GM18507 (cell line): ENCODE measurements around the gene OGFOD1.
"Not testable (repeated sequence)": the region's sequence is repeated elsewhere in the genome, so short reads cannot be mapped to it uniquely, and the experiment has no call there.

Experiments used
- DNase-seq: peaks from one replicate; pipeline ENCODE4 v3.0.0; 2011; ENCODE audit warnings: low read depth; ENCODE audit not compliant: insufficient read length; ENCODE audit errors: extremely low spot score
- FAIRE-seq: peaks from 2 replicates; lab custom pipeline; 2011; peaks lifted over from hg19 to GRCh38; lab: Jason Lieb, UNC

OGFOD1 gene

DNA sequence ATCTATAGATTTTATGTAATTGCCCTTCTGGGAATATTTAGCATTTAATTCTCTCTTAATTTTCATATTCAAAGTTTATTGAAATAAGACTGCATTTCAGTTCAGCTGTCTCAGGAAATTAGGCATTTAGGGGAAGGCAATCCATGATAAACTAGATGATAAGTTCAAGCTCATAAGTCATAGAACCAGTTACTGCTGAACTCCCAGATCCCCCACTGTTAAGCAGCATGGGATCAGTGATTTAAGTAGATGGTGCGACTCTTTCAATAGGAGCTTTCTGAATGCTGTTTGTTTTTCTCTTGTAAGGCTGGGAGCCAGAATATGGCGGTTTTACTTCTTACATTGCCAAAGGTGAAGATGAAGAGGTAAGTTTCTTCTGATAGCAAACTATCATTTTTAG, 23.8 kb downstream of the OGFOD1 start:
- DNase-seq (no peak), FAIRE-seq (no peak)

GRCh38 chr16:56477096-56477878, 25.9 kb downstream of the OGFOD1 start:
- DNase-seq (no peak), FAIRE-seq (no peak)

DNA sequence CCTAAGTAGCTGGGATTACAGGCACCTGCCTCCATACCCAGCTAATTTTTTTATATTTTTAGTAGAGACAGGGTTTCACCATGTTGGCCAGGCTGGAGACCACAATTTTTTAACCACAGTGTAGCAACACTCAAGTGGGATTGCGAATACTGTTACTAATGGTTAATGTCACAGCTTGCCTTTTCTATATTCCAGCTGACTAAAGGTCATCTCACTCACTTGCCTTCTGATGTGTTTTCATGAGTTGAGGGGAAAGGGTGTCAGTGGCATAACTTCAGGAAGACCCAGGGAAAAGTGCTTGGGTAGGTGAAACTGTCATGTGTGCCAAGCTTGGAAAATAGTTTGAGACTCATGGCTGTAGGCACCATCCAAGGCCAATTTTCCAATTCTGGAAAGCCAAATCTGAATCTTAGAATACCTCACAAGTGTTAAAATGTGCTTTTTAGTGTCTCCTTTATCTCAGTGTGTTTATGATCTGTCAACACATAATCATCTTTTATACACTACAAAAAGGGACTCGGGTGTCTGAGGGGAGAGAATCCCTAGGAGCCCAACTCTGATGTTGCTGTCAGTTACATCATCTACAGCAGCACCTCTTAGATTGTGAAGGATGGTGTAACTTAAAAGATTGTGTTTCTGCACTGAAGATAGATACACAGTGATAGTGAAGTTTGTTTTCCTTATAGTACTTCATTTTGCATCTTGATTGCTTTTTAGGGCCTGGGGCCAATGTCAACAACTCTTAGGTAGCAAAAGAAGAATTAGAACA, 27.1 kb downstream of the OGFOD1 start:
- DNase-seq (no peak), FAIRE-seq (no peak)

DNA sequence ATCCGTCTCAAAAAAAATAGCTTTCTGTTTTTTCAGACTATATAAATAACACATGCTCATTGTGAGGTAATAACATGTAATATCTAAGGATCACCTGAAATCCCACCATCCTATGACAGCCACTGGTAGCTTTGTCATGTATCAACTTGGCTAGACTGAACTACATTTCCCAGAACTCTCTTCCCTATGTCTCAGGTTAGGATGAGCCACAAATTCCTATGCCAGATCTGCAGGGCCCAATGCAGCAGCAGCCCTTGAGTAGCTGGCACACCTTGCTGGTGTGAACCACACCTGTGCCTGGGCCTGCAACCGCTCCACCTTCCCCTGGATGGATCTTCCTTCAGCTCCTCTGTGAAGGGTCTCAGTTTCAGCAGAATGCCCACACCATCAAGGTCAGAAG, 28.1 kb downstream of the OGFOD1 start:
- no peak for FAIRE-seq
- no peak for DNase-seq

- no peak for DNase-seq
- FAIRE-seq = no peak
These were observed 29.6 kb downstream of the OGFOD1 start for GRCh38 chr16:56480776-56481467.

GRCh38 chr16:56481468-56482122, 30.2 kb downstream of the OGFOD1 start:
- DNase-seq = no peak
- no peak for FAIRE-seq

DNA sequence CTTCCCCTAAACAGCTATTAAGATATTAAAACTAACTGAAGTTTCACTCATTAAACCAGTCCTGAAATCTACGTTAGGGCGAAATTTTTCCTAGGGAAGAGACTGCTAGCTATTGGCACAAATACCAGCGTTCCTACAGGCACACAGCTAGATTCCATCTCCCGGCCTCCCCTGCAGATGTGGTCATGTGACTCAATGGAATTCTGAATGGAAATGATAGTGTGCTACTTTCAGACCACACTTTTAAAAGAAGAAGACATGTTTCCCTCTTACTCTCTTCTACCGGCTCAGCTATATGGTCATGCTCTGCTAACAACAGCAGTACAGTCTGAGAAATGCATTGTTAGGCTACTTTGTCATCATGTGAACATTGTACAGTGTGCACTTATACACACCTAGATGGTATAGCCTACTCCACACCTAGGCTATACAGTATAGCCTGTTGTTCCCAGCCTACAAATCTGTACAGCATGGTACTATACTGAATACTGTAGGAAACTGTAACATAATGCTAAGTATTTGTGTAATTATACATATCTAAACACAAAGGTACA, 31.4 kb downstream of the OGFOD1 start:
- FAIRE-seq (no peak), DNase-seq (no peak)

GRCh38 chr16:56483394-56483793, 32.0 kb downstream of the OGFOD1 start:
- FAIRE-seq (no peak), DNase-seq (no peak)

- FAIRE-seq (no peak), DNase-seq (no peak)
These were observed 36.7 kb downstream of the OGFOD1 start for GRCh38 chr16:56488035-56488434.

- not testable (repeated sequence) for DNase-seq
These were observed 37.5 kb downstream of the OGFOD1 start for GRCh38 chr16:56488868-56489267.

DNA sequence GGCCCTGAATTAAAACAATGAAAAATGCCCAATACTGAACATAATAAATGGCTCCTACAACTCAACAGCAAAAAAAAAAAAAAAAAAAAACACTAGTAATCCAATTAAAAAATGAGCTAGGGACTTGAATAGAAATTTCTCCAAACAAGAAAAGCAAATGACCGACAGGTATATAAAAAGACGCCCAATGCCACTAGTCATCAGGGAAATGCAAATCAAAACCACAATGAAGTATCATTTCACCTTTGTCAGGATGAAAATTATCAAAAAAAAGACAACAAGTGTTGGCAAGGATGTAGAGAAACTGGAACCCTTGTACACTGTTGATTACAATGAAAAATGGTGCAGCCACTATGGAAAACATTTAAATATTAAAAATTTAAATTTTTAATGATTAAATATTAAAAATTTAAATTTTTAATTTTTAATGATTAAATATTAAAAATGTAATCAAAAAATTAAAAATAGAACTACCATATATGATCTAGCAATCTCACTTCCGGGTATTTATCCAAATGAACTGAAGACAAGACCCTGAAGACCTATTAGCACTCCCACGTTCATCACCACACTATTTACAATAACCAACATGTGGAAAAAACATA, 40.4 kb downstream of the OGFOD1 start:
- FAIRE-seq = peak; percentile 26
- DNase-seq = no peak

More at GRCh38 chr16:56488868-56489267, 37.5 kb downstream of the OGFOD1 start:
- FAIRE-seq = not testable (repeated sequence)

GRCh38 chr16:56493126-56493525, 41.8 kb downstream of the OGFOD1 start:
- no peak for FAIRE-seq
- DNase-seq = no peak

GRCh38 chr16:56493815-56494214, 42.5 kb downstream of the OGFOD1 start:
- DNase-seq (no peak), FAIRE-seq (no peak)

- FAIRE-seq (no peak), DNase-seq (no peak)
These were observed 53.8 kb downstream of the OGFOD1 start for GRCh38 chr16:56505181-56505580.

DNA sequence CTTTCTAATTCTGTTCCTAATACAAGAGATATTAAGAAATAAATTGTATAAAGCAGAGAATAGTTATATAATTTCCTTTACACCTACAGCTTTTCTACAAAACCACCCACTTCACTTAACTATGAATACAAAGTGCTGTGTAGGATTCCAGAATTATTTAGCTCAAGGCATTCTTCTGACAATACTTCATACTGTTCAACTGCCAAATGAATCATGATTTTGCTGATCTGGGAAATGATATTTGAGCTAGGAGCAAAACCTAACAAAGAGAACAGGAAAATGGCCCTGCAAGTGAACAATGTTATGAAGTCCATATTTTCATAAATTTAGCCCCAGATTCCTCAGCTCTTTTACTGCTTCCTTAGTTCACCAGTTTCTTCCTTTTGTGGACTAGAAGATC, 55.6 kb downstream of the OGFOD1 start:
- FAIRE-seq = no peak
- no peak for DNase-seq

GRCh38 chr16:56510544-56510943, 59.2 kb downstream of the OGFOD1 start:
- no peak for FAIRE-seq
- no peak for DNase-seq

GRCh38 chr16:56512025-56512424, 60.7 kb downstream of the OGFOD1 start:
- no peak for FAIRE-seq
- no peak for DNase-seq

DNA sequence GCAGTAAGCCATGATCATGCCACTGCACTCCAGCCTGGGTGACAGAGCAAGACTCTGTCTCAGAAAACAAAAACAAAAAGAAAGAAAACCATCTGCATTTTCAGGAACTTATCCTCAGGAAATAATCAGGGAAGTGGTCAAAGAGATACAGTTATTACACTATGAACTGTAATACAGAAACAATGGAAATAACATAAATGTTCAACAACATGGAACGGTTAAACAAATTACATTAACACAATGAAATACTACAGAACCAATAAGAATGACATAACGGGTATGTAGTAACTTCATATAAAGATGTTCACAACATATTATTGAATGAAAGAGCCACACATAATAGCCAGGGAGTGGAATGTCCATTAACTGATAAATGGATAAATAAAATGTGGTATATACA, 61.7 kb downstream of the OGFOD1 start:
- FAIRE-seq (no peak), DNase-seq (no peak)

DNA sequence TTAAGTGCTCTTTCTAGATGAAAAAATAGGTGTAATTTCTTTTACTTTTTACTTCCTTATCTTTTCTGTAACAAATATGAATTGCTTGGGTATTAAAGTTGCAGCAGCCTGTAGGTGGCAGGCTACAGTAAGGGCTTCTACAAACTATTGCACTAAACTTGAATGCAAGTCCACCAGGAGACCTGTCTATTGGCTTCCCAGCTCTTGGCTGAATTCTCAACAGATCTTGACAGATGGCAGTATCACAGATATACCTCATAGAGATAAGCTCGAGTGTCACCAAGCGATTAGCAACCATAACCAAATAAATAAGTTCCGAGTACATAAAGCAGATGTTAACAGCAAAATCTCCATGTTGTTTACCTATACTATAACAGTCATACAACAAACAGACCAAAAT, 62.6 kb downstream of the OGFOD1 start:
- peak; percentile 60 for FAIRE-seq
- DNase-seq = no peak
